Stimulated activated CD4-positive, alpha-beta T cell treated with anti-CD3 and anti-CD28 coated beads, Interleukin-1b, Interleukin-23, amount 100 ng/mL, for 1 hour (primary cell): Measurements from ENCODE around the gene DLG2.

Experiments used
- DNase-seq, 2 donors: peaks; one replicate each; pipeline ENCODE4 v3.0.0-alpha.2; 2020; ENCODE audit warnings: low read depth in 2 of 2

Gene DLG2

GRCh38 chr11:84564180-84564866 lies 1062.8 kb downstream of the DLG2 start:
- peak in 1 of 2 donors; percentile 0 for DNase-seq

- no peak for DNase-seq
These were observed 1063.8 kb downstream of the DLG2 start for GRCh38 chr11:84563356-84563755.

GRCh38 chr11:84560206-84560605 lies 1066.9 kb downstream of the DLG2 start:
- DNase-seq, result no peak

GRCh38 chr11:84558085-84558905 lies 1068.8 kb downstream of the DLG2 start:
- DNase-seq, result no peak

- no peak for DNase-seq
These were observed 1074.4 kb downstream of the DLG2 start for GRCh38 chr11:84552791-84553190.

GRCh38 chr11:84549217-84549616 lies 1077.9 kb downstream of the DLG2 start:
- DNase-seq, result no peak

- DNase-seq, result no peak
These were observed 1082.6 kb downstream of the DLG2 start for GRCh38 chr11:84544566-84544965.

- no peak for DNase-seq
These were observed 1083.6 kb downstream of the DLG2 start for GRCh38 chr11:84543367-84544159.

- no peak for DNase-seq
These were observed 1085.3 kb downstream of the DLG2 start for GRCh38 chr11:84541731-84542340.

GRCh38 chr11:84536456-84536855 lies 1090.7 kb downstream of the DLG2 start:
- DNase-seq, result no peak

- DNase-seq, result no peak
These were observed 1094.8 kb downstream of the DLG2 start for GRCh38 chr11:84532364-84532763.

GRCh38 chr11:84526250-84526649 lies 1100.9 kb downstream of the DLG2 start:
- no peak for DNase-seq

- DNase-seq, result no peak
These were observed 1102.6 kb downstream of the DLG2 start for GRCh38 chr11:84524422-84525051.

- DNase-seq, result no peak
These were observed 1104.8 kb downstream of the DLG2 start for GRCh38 chr11:84522331-84522730.

GRCh38 chr11:84518631-84519183 lies 1108.4 kb downstream of the DLG2 start:
- no peak for DNase-seq

- no peak for DNase-seq
These were observed 1112.7 kb downstream of the DLG2 start for GRCh38 chr11:84514436-84514835.

GRCh38 chr11:84503503-84503902 lies 1123.6 kb downstream of the DLG2 start:
- DNase-seq, result no peak

- no peak for DNase-seq
These were observed 1125.4 kb downstream of the DLG2 start for GRCh38 chr11:84501750-84502149.

GRCh38 chr11:84497981-84498411 lies 1129.1 kb downstream of the DLG2 start:
- no peak for DNase-seq

- DNase-seq, result no peak
These were observed 1130.0 kb downstream of the DLG2 start for GRCh38 chr11:84497181-84497580.

GRCh38 chr11:84496122-84496521 lies 1131.0 kb downstream of the DLG2 start:
- DNase-seq, result no peak
